Endothelial cell of umbilical vein (primary cell): ENCODE results near the gene EFS. TPM values are rescaled to one million over a fixed set of nuclear protein-coding genes. Genes with fewer than 3 reads are reported as not detected.

Source experiments
- Bru-seq: library from RNA; stranded (reverse); fragments of 400-500 nt; gene quantifications from one replicate; lab custom pipeline; 2021; lab: Mats Ljungman, UMichigan
- BruChase-seq, 2 experiments: library from RNA; stranded (reverse); fragments of 400-500 nt; gene quantifications; one replicate each; lab custom pipeline; 2021; lab: Mats Ljungman, UMichigan
- BruUV-seq: library from RNA; stranded (reverse); fragments of 400-500 nt; replicated peaks from 2 replicates; lab custom pipeline; 2021; lab: Mats Ljungman, UMichigan
- CTCF ChIA-PET: fragments of 300-600, 350-600 bp; sonication (Branson Sonifier 250); formaldehyde crosslinking; loops from one replicate; lab custom pipeline; 2021; ENCODE audit warnings: antibody characterized with exemption, inconsistent platforms; lab: Charles Lee
- POLR2A ChIA-PET: fragments of 300-600, 350-600 bp; sonication (Branson Sonifier 250); formaldehyde crosslinking; loops from one replicate; lab custom pipeline; 2021; ENCODE audit warnings: antibody characterized with exemption, inconsistent platforms; lab: Charles Lee
- DNase-seq: peaks from one replicate; pipeline ENCODE4 v3.0.0-alpha.2; 2011; ENCODE audit warnings: low read depth, low spot score
- FAIRE-seq: peaks from 2 replicates; lab custom pipeline; 2011; peaks lifted over from hg19 to GRCh38; lab: Jason Lieb, UNC
- H2AFZ ChIP-seq: 2 replicates; pipeline ENCODE4 v1.6.0; 2012; ENCODE audit warnings: low read depth, low read length, control low read depth, inconsistent platforms
- H3K27ac ChIP-seq: 2 replicates; pipeline ENCODE4 v1.5.1; 2011; ENCODE audit warnings: low read depth, mild to moderate bottlenecking, control low read depth, low read length, moderate library complexity; ENCODE audit not compliant: insufficient read depth
- H3K27me3 ChIP-seq, 2 experiments: 2 replicates each; pipeline versions ENCODE4 v1.6.0 to v1.6.1; 2011; ENCODE audit warnings: low read length in 2 of 2, mixed read lengths in 1 of 2; ENCODE audit not compliant: control insufficient read depth in 2 of 2, insufficient read depth in 2 of 2
- H3K36me3 ChIP-seq, 2 experiments: 2 replicates in 1 of 2; 3 replicates in 1 of 2; pipeline ENCODE4 v1.5.1; 2011; ENCODE audit warnings: low read length in 2 of 2, mild to moderate bottlenecking in 1 of 2, moderate library complexity in 1 of 2; ENCODE audit not compliant: control insufficient read depth in 2 of 2, insufficient read depth in 2 of 2; ENCODE audit errors: extremely low read depth in 1 of 2
- H3K4me1 ChIP-seq: 3 replicates; pipeline ENCODE4 v1.5.1; 2011; ENCODE audit warnings: mild to moderate bottlenecking, low read length; ENCODE audit not compliant: control insufficient read depth, insufficient read depth; ENCODE audit errors: extremely low read depth
- H3K4me2 ChIP-seq: 2 replicates; pipeline ENCODE4 v1.6.1; 2011; ENCODE audit warnings: low read length, control low read depth, mixed read lengths; ENCODE audit not compliant: insufficient read depth
- H3K4me3 ChIP-seq, 3 experiments: fragments of 200-600 bp in 1 of 3; sonication (generic), shearing (Covaris generic) in 1 of 3; replicated peaks in 1 of 3; 2 replicates each; pipeline ENCODE4 v1.5.1; 2011 to 2016; ENCODE audit warnings: control low read depth in 3 of 3, low read length in 3 of 3, mild to moderate bottlenecking in 2 of 3, inconsistent platforms in 1 of 3, low read depth in 1 of 3, moderate library complexity in 1 of 3; ENCODE audit not compliant: insufficient read depth in 1 of 3
- H3K79me2 ChIP-seq: 2 replicates; pipeline ENCODE4 v1.6.0; 2012; ENCODE audit warnings: low read length, inconsistent platforms; ENCODE audit not compliant: control insufficient read depth, insufficient read depth
- H3K9ac ChIP-seq: replicated peaks from 2 replicates; pipeline ENCODE3; 2011; ENCODE audit warnings: low read length, control low read depth; ENCODE audit not compliant: insufficient read depth; ENCODE audit errors: extremely low read depth
- H3K9me1 ChIP-seq: replicated peaks from 3 replicates; pipeline ENCODE4 v1.6.0; 2011; ENCODE audit warnings: mild to moderate bottlenecking, low read length; ENCODE audit not compliant: control insufficient read depth, insufficient read depth; ENCODE audit errors: extremely low read depth
- H3K9me3 ChIP-seq: replicated peaks from 2 replicates; pipeline ENCODE4 v1.5.1; 2012; ENCODE audit warnings: low read length, inconsistent platforms; ENCODE audit not compliant: control insufficient read depth, insufficient read depth
- H4K20me1 ChIP-seq: replicated peaks from 2 replicates; pipeline ENCODE3; 2011; ENCODE audit warnings: mild to moderate bottlenecking, low read length; ENCODE audit not compliant: control insufficient read depth, insufficient read depth; ENCODE audit errors: extremely low read depth
- EZH2 ChIP-seq: IDR thresholded peaks from 2 replicates; pipeline ENCODE4 v1.6.1; 2012; ENCODE audit warnings: borderline replicate concordance, low read depth, mild to moderate bottlenecking, moderate library complexity, low read length, inconsistent platforms; ENCODE audit not compliant: severe bottlenecking
- dilution Hi-C: fragments of 300-500 bp; cut with MboI; formaldehyde crosslinking; loops from one replicate; pipeline ENCODE4 v1.15.0; 2019; ENCODE audit warnings: low sequenced_read_pairs; ENCODE audit not compliant: extremely low pct_ligation_motif_present
- intact Hi-C: fragments of 100-400 bp; cut with micrococcal nuclease; formaldehyde crosslinking; loops from one replicate; pipeline ENCODE4 v1.10.0; 2022
- long read RNA-seq: library from polyadenylated mRNA; stranded (forward); transcript quantifications from one replicate; pipeline ENCODE4 v2.0.0, GENCODE V29; 2021
- polyA minus RNA-seq, 3 experiments: library from RNA; depleted of rRNA, polyadenylated mRNA; stranded (reverse); fragments of >200 nt; gene quantifications; 1 replicate in 1 of 3; 2 replicates in 2 of 3; pipeline ENCODE4 v1.2.3, GENCODE V29; 2011
- polyA plus RNA-seq, 4 experiments: library from polyadenylated mRNA; depleted of rRNA in 3 of 4; stranded (reverse) in 3 of 4; unstranded in 1 of 4; fragments of >200 nt; gene quantifications; 2 replicates each; pipeline versions ENCODE4 v1.2.1 to v1.2.3, GENCODE V29; 2011 to 2012; ENCODE audit warnings: missing spikeins in 1 of 4
- total RNA-seq: library from RNA; stranded (reverse); gene quantifications from 2 replicates; pipeline ENCODE4 v1.2.3, GENCODE V29; 2021
- TF ChIP-seq, protein P1 (sequence below), 2 donors: IDR thresholded peaks; 1 replicate in 1 of 2; 2 replicates in 1 of 2; pipeline ENCODE4 v1.5.1; 2011; ENCODE audit warnings: low read length in 2 of 2, mild to moderate bottlenecking in 2 of 2, moderate library complexity in 2 of 2, control low read depth in 1 of 2, inconsistent platforms in 1 of 2, low read depth in 1 of 2; ENCODE audit not compliant: insufficient read depth in 1 of 2; ENCODE audit errors: extremely low read depth in 1 of 2

The EFS gene, protein sequence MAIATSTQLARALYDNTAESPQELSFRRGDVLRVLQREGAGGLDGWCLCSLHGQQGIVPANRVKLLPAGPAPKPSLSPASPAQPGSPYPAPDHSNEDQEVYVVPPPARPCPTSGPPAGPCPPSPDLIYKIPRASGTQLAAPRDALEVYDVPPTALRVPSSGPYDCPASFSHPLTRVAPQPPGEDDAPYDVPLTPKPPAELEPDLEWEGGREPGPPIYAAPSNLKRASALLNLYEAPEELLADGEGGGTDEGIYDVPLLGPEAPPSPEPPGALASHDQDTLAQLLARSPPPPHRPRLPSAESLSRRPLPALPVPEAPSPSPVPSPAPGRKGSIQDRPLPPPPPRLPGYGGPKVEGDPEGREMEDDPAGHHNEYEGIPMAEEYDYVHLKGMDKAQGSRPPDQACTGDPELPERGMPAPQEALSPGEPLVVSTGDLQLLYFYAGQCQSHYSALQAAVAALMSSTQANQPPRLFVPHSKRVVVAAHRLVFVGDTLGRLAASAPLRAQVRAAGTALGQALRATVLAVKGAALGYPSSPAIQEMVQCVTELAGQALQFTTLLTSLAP
- total RNA-seq (0.13 TPM in 1 of 2 replicates, not detected in the other), polyA plus RNA-seq (0.02 and 0.03 TPM in 2 replicates), polyA minus RNA-seq (not detected in 2 replicates), Bru-seq, nascent RNA (percentile 12 among the genes with signal in this experiment), BruChase-seq, experiment 1, labeled RNA remaining after a 6-hour chase (not detected), BruChase-seq, experiment 2, labeled RNA remaining after a 2-hour chase (not detected)
- polyA plus RNA-seq (2011; cell fraction: cytosol; rRNA removed): not detected in 2 replicates
- polyA plus RNA-seq (2011; cell fraction: nucleus; rRNA removed): not detected in 2 replicates
- polyA plus RNA-seq (2012): not detected in 2 replicates
- not detected for polyA minus RNA-seq (2011; cell fraction: cytosol; rRNA and poly(A)+ RNA removed)
- not detected in 2 replicates for polyA minus RNA-seq (2011; cell fraction: nucleus; rRNA and poly(A)+ RNA removed)
- long read RNA-seq: 0 reads

DNA sequence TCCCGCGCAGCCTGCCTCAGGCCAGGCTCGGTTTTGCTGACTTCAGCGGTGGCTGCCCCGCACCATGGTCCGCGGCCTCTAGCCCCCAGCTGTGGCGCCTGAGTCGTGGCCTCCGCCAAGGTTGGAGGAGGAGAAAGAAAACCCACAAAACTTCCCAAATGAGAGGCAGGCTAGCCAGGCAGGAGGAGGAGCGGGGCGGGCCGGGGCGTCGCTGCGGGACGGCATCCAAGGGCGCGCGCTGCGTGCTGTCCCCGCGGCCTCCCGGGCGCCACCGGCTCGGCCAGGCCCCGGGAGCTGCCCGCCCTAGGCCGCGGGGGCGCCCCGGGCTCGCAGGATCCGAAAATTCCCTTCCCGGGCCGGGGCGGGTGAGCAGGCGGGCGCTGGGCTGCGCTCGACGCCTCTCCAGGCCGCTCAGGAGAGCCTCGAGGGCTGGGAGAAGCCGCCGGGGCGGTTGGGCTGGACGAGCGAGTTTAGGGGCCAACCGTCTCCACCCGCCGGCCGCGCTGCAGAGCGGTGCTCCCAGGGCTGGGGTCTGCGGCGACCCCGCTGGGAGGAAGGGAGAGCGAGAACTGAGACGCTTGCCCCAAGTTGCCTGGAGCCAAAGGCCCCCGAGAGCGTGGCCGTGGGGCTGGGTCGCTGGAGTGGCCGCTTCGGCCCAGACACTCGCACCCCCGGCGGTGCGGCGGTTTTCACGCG is at the start of gene EFS:
EFS (minus strand) TSS at position 137 of the 696 bp plus-strand sequence. CDS start 147 bp downstream, outside the sequence.
- Histone ChIP-seq H4K20me1 (no peaks in the 10 kb centered on the region), H3K4me2 (no peak within 1 kb of the TSS), H3K27me3 (peaks cover 42 to 47% of the 10 kb centered on the region in 2 experiments), H3K79me2 (no peaks in the 10 kb centered on the region), H3K9ac (no peak within 1 kb of the TSS), H3K4me3 (no peak within 1 kb of the TSS), H3K4me1 (no peaks in the 10 kb centered on the region), H3K36me3 (no peaks in the 10 kb centered on the region), H2AFZ (no peak within 1 kb of the TSS), H3K9me3 (no peaks in the 10 kb centered on the region), H3K9me1 (no peaks in the 10 kb centered on the region), H3K27ac (no peak within 1 kb of the TSS)
- BruUV-seq: no TSS peak
- TF ChIP-seq EZH2: peak; percentile 90
- TF ChIP-seq, protein P1, sequence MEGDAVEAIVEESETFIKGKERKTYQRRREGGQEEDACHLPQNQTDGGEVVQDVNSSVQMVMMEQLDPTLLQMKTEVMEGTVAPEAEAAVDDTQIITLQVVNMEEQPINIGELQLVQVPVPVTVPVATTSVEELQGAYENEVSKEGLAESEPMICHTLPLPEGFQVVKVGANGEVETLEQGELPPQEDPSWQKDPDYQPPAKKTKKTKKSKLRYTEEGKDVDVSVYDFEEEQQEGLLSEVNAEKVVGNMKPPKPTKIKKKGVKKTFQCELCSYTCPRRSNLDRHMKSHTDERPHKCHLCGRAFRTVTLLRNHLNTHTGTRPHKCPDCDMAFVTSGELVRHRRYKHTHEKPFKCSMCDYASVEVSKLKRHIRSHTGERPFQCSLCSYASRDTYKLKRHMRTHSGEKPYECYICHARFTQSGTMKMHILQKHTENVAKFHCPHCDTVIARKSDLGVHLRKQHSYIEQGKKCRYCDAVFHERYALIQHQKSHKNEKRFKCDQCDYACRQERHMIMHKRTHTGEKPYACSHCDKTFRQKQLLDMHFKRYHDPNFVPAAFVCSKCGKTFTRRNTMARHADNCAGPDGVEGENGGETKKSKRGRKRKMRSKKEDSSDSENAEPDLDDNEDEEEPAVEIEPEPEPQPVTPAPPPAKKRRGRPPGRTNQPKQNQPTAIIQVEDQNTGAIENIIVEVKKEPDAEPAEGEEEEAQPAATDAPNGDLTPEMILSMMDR (IDR thresholded peaks at IDR 0.05; ENCODE audit: extremely low read depth in 1 of 2, insufficient read depth in 1 of 2, low read depth in 1 of 2, low read length in 2 of 2): no peak
- intact Hi-C loops (no loop called here), dilution Hi-C loops (no loop called here)
- FAIRE-seq: no peak
- DNase-seq: no peak
- ChIA-PET CTCF (no interaction called here), POLR2A (no interaction called here)
